NT2/D1 (cell line): ENCODE results near the gene GOLPH3.

ENCODE experiments used
- SUZ12 ChIP-seq: IDR thresholded peaks from 2 replicates; pipeline ENCODE4 v1.6.1; 2011; ENCODE audit not compliant: insufficient read length, insufficient read depth; ENCODE audit errors: extremely low read depth
- YY1 ChIP-seq: IDR thresholded peaks from 2 replicates; pipeline ENCODE4 v1.6.1; 2011; ENCODE audit not compliant: insufficient read length, insufficient read depth

DNA sequence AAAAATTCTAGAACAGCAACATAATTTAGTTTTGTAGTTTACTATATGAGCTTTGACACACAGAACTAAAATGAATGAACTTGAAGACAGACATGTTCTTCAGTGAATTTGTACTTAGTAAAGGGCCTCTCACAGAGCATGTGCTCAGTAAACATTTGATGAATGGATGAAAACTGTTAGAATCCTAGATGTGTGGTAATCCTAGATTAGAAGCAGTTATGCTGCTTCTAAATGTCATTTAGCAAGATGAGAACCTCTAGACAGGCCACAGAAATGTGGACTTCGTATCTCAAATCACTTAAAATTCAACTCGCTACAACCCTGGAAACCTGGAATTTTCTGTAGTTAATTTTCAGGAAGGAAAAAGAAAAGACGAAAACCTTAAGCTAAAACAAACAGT, 8.5 kb downstream of the GOLPH3 start:
- TF ChIP-seq YY1 (no peak), SUZ12 (no peak)
